Suprapubic skin (tissue), 4 donors: ENCODE measurements around the gene FLT1. TPM values are rescaled to one million over a fixed set of nuclear protein-coding genes. Genes with fewer than 3 reads are reported as not detected.

Experiments used
- DNase-seq, 2 donors: peaks; one replicate each; pipeline ENCODE4 v3.0.0-alpha.2; 2019; ENCODE audit warnings: low spot score in 2 of 2
- H3K27ac ChIP-seq: fragments of 200-600 bp; sonication (generic); one replicate; pipeline ENCODE4 v1.5.1; 2019
- H3K27me3 ChIP-seq: fragments of 200-600 bp; sonication (generic); one replicate; pipeline ENCODE4 v1.5.1; 2019
- H3K36me3 ChIP-seq: fragments of 200-600 bp; sonication (generic); one replicate; pipeline ENCODE4 v1.5.1; 2019
- H3K4me1 ChIP-seq: fragments of 200-600 bp; sonication (generic); one replicate; pipeline ENCODE4 v1.5.1; 2019
- H3K4me3 ChIP-seq: fragments of 200-600 bp; sonication (generic); one replicate; pipeline ENCODE4 v1.5.1; 2019; ENCODE audit warnings: mild to moderate bottlenecking
- H3K9me3 ChIP-seq: fragments of 200-600 bp; sonication (generic); one replicate; pipeline ENCODE4 v1.5.1; 2019
- CTCF ChIP-seq, 2 donors: fragments of 200-600 bp in 1 of 2; fragments of 450-650 bp in 1 of 2; sonication (generic) in 1 of 2; IDR thresholded peaks; one replicate each; pipeline ENCODE4 v1.5.1; 2016 to 2019; ENCODE audit warnings: antibody characterized with exemption in 2 of 2, mild to moderate bottlenecking in 1 of 2, moderate library complexity in 1 of 2
- EP300 ChIP-seq: sonication (generic); formaldehyde crosslinking; IDR thresholded peaks from one replicate; pipeline ENCODE4 v1.6.1; 2017; ENCODE audit warnings: antibody characterized with exemption
- POLR2A ChIP-seq, 2 donors: fragments of 450-650 bp; IDR thresholded peaks; one replicate each; pipeline ENCODE4 v1.6.1; 2017; ENCODE audit warnings: antibody characterized with exemption in 2 of 2, mild to moderate bottlenecking in 2 of 2, moderate library complexity in 2 of 2
- POLR2AphosphoS5 ChIP-seq, 3 donors: sonication (generic); formaldehyde crosslinking; IDR thresholded peaks; one replicate each; pipeline ENCODE4 v1.6.1; 2017; ENCODE audit warnings: antibody characterized with exemption in 3 of 3
- WGBS: methylation state at CpG from one replicate; pipeline ENCODE4 v1.1.5; 2018; 5-methylcytosine and 5-hydroxymethylcytosine counted together
- total RNA-seq, 4 donors: library from RNA; depleted of rRNA; stranded (reverse); fragments of >200 nt; gene quantifications; one replicate each; pipeline ENCODE4 v1.1.0, GENCODE V29; 2016

Gene FLT1
- total RNA-seq, 4 donors from 2014 or later, result 3.8 to 14.2 (median 6.8) TPM

GRCh38 chr13:28485097-28485496 is 9.8 kb downstream of the FLT1 start:
- Histone ChIP-seq H3K9me3 (no peaks in the 10 kb centered on the region), H3K4me1 (no peaks in the 10 kb centered on the region), H3K27ac (no peak overlapping the region), H3K4me3 (no peak overlapping the region), H3K27me3 (peaks cover 34% of the 10 kb centered on the region), H3K36me3 (no peaks in the 10 kb centered on the region)
- TF ChIP-seq EP300, result no peak
- TF ChIP-seq CTCF (IDR thresholded peaks at IDR 0.05), result no peak
- TF ChIP-seq POLR2AphosphoS5 (IDR thresholded peaks at IDR 0.05), result no peak
- no peak for TF ChIP-seq POLR2A (IDR thresholded peaks at IDR 0.05)
- DNase-seq, result no peak
- WGBS, result 100% methylated on average over 1 of the region's 1 CpG

- H3K27me3 ChIP-seq, result peaks cover 21% of the 10 kb centered on the region
- H3K4me1 ChIP-seq, result no peaks in the 10 kb centered on the region
- WGBS, result 55% methylated on average over 7 of the region's 7 CpGs
These were observed 11.5 kb downstream of the FLT1 start for GRCh38 chr13:28483313-28483931.

DNA sequence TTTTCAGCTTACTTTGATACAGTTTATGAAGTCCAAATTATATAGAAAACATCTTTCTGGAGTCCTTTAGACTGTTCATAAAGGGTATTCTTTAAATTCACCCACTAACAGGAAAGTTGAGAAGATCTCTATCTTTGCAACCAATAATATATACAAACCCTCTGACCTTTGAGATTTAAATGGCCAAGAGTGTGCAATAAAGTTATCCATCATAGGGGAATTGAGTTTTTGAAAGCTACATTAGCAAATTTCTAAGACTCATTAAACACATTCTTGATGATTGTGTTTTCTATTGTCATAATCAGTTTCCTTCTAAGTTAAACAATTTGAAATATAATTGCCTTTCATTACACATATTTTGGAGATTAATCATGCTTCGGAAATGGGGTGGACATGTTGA is 15.9 kb downstream of the FLT1 start:
- TF ChIP-seq POLR2AphosphoS5 (IDR thresholded peaks at IDR 0.05) (no peak), CTCF (IDR thresholded peaks at IDR 0.05) (no peak), EP300 (no peak), POLR2A (IDR thresholded peaks at IDR 0.05) (no peak)
- Histone ChIP-seq H3K4me3 (no peak overlapping the region), H3K4me1 (peaks cover 6% of the 10 kb centered on the region), H3K27me3 (peaks cover 12% of the 10 kb centered on the region), H3K36me3 (no peaks in the 10 kb centered on the region), H3K27ac (no peak overlapping the region), H3K9me3 (no peaks in the 10 kb centered on the region)
- no peak for DNase-seq
- WGBS, result 86% methylated on average over 1 of the region's 1 CpG

More at GRCh38 chr13:28483313-28483931, 11.5 kb downstream of the FLT1 start:
- Histone ChIP-seq H3K27ac (no peak overlapping the region), H3K4me3 (no peak overlapping the region), H3K9me3 (no peaks in the 10 kb centered on the region), H3K36me3 (no peaks in the 10 kb centered on the region)
- no peak for DNase-seq
- TF ChIP-seq CTCF (IDR thresholded peaks at IDR 0.05) (no peak), POLR2AphosphoS5 (IDR thresholded peaks at IDR 0.05) (no peak), POLR2A (IDR thresholded peaks at IDR 0.05) (no peak), EP300 (no peak)

DNA sequence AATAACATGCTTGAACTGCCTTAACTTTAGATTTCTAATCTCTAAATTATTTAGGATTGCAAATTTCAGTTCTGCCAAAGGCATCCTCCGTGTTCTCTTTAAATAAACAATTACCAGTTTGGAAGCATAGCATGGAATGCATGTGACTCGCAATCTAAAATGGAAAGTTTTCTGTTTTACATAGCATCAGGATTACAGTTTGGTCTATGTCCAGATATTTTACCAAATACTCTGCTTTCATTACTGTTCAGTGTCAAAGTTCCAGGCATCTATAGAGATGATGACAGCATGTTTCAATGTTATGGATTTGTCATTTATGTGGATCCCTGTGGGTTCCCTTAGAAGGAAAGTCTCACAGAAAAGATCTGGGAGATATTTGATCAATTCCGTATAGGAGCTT is 16.8 kb downstream of the FLT1 start:
- H3K4me3 ChIP-seq, result no peak overlapping the region
- H3K9me3 ChIP-seq, result no peaks in the 10 kb centered on the region
- no peak overlapping the region for H3K27ac ChIP-seq
- H3K4me1 ChIP-seq, result peaks cover 6% of the 10 kb centered on the region
- peaks cover 12% of the 10 kb centered on the region for H3K27me3 ChIP-seq
- 48% methylated on average over 3 of the region's 3 CpGs for WGBS
- no peaks in the 10 kb centered on the region for H3K36me3 ChIP-seq
- TF ChIP-seq EP300, result no peak
- TF ChIP-seq POLR2A (IDR thresholded peaks at IDR 0.05), result no peak
- TF ChIP-seq POLR2AphosphoS5 (IDR thresholded peaks at IDR 0.05), result no peak
- TF ChIP-seq CTCF (IDR thresholded peaks at IDR 0.05), result no peak
- DNase-seq, result no peak

- Histone ChIP-seq H3K9me3 (no peaks in the 10 kb centered on the region), H3K27me3 (peaks cover 8% of the 10 kb centered on the region), H3K4me1 (peaks cover 6% of the 10 kb centered on the region), H3K27ac (no peak overlapping the region), H3K4me3 (no peak overlapping the region), H3K36me3 (no peaks in the 10 kb centered on the region)
- WGBS, result 71% methylated on average over 3 of the region's 3 CpGs
- DNase-seq, result no peak
- no peak for TF ChIP-seq CTCF (IDR thresholded peaks at IDR 0.05)
- TF ChIP-seq EP300, result no peak
- no peak for TF ChIP-seq POLR2AphosphoS5 (IDR thresholded peaks at IDR 0.05)
- no peak for TF ChIP-seq POLR2A (IDR thresholded peaks at IDR 0.05)
These were observed 17.3 kb downstream of the FLT1 start for GRCh38 chr13:28477709-28477973.
